Colon (tissue), 2 donors: Measurements from ENCODE around the gene BIRC7.
"Not testable (repeated sequence)": the region's sequence is repeated elsewhere in the genome, so short reads cannot be mapped to it uniquely, and the experiment has no call there.

Source experiments
- FAIRE-seq: peaks from 2 replicates; lab custom pipeline; 2012; peaks lifted over from hg19 to GRCh38; lab: Jason Lieb, UNC
- donor health status: control.
- donor health status: control.

The BIRC7 gene

DNA sequence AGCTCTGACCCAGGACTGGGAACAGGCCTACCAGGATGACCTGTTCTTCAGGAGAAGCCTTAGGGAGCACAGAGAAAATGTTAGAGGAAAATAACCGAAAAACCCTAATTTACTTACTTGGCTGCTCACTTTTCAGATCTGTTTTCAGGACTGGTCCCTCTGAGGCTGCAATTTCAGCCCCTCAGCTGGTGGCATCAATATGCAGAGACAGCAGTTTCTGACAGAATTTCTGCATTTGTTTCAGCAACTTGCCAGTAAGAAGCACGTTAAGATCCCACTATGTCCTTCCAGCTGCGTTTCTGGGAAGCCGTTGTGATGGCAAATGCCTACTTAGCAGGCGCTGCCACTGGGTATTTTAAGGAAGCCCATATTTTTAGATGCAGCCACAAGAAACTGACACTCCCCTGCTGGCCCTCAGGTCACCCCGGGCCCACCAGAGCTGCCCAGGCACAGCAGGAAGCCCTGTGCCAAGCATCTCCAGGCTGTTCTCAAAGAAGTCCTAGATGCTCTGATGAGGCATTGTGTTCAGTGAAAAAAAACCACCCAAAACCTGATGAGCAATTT, 27.3 kb upstream of the BIRC7 start:
- FAIRE-seq = no peak

DNA sequence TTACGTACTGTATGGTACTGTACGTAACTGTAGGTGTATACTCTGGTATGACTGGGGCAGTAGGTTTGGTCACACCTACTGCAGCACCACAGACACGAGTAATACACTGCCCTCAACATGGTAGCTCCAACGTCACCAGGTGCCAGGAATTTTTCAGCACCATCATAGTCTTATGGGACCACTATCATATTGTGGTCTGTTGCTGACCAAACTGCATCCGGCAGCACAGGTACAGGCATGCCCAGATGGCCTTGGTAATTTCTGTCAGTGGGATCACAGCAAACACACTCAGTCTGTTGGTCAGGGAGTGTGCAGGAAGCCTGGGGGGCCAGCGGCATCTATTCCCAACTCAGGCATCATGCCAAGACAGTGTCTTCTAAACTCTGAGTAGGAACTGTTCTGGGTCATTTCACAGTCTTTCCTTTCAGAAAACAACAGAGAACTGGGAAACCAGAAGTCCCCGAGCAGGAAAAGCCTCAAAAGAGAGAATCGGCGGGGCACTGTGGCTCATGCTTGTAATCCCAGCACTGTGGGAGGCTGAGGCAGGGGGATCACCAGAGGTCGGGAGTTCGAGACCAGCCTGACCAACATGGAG, 25.6 kb upstream of the BIRC7 start:
- FAIRE-seq = no peak

DNA sequence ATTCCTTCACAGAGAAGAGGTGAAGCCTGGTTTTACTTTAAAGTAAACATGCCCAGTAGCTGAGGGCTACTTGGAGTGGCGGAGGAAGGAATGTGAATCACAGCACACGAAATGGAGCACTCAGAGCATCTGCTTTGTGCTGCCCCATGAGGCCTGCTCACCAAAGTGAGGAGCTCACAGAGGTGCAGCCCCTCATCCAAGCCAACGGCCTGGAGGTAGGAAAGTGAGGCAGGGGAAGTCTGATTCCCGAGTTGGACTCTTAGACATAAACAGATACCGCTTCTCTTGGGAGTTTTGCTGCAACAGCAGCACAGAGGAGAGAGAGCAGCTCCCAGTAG, 23.3 kb upstream of the BIRC7 start:
- no peak for FAIRE-seq

DNA sequence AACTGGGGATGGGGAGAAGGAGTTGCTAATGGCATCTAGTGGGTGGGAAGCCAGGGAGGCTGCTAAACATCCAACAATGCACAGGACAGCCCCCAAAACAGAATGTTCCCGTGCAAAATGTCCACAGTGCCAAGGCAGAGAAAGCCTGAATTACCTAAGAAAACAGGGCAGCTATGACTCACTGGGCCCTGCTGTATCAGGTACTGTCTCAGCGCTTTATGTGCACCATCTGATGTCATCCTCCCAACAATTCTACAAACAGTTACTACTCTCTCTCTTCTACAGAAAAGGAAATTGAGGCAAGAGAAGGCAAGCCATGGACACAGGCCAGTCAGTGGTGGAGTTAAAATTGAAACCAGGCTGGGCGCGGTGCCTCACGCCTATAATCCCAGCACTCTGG, 22.9 kb upstream of the BIRC7 start:
- no peak for FAIRE-seq

DNA sequence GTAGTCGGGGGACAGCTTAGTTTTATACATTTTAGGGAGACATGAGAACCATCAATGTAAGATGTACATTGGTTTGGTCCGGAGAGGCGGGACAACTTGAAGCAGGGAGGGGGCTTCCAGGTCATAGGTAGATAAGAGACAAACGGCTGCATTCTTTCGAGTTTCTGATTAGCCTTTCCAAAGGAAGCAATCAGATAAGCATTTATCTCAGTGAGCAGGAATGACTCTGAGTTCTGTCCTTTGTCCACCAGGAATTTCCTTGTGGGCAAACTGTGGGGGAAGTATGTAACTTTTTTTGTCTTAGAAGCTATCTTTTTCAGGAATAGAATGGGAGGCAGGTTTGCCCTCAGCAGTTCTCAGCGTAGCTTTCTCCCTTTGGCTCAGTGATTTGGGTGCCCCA, 21.2 kb upstream of the BIRC7 start:
- FAIRE-seq = no peak

DNA sequence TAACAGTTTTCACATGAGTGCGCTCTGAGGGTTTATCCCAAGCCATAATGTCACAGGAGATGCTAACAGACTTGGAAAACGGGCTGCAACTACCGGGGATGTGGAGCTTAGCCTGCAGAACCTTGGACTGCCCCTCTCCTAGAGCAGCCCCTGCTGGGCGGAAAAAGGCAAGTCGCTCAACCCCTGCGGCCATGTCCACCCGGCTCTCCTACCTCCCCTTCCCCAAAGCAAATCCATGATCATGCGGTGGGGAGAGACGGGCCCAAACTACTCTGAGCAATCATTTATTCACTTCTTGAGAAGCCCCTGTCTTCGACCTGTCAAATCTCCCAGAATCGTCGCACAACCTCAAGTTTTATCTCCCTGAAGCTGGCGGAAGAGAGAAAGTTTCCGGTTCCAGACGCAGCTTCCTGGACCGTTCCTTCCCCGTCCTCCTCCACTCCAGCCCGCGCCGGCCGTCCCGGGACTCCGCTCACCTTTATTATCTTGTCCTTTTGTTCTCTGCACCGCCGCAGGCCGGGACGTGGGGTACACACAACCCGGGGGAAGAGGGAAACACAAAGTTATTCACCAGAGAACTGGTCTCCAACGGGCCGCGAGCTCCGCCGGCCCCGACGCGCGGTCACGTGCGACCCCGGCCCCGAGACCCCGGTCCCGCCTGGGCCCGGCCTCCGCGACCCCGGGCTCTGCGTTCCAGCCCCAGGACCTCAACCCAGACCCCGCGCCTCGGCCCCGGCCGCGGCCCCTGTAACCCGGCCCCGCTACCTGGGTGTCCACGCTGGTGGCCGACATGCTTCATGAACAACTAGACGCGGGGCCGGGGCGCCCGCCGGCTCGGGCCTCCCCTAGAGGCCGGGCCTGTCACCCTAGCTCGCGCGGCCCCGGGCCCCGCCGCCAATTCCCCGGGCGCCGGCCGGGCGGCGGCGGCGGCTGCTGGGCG, 20.3 kb upstream of the BIRC7 start:
- no peak for FAIRE-seq

DNA sequence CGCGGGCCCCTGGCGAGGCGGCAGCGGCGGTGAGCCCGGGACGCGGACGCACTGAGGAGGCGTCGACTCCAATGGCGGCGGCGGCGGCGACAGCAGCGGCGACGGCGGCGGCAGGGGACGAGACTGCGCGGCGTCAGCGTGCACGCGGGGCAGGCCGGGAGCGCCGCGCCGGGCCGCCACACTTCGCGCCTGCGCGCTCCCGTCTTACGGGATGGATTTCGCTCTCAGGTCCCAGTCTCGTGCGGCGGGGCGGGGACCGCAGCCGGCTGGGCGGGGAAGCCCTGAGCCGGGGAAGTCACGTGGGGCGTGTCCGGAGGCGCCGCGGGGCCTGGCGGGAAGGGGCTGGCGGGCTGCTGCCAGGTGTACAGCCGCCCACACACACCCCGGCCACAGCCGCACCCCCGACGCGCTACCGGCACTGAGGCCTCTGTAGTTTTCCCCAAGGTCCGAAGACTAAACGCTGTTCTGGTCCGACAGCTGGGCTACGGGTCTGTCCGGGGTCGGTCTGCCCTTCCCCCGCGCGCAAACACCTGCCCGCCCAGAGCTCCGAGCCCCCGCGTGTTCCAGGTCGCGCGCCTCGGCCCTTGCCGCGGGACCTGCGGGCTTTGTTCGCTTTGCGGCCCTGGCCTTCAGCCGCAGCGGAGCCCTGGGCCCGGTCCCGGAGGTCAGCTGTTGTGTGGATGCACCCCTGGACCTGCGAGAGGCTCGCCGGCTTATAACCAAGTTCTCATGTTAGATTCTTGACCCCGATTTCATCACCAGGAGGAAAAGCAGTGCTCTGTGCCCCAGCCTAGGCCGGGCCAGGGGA, 19.5 kb upstream of the BIRC7 start, which contains the start of gene YTHDF1:
TSS of gene YTHDF1 (minus strand) at position 91 of the 808 bp plus-strand sequence. CDS start 239 bp downstream, outside the sequence.
- FAIRE-seq = no peak

DNA sequence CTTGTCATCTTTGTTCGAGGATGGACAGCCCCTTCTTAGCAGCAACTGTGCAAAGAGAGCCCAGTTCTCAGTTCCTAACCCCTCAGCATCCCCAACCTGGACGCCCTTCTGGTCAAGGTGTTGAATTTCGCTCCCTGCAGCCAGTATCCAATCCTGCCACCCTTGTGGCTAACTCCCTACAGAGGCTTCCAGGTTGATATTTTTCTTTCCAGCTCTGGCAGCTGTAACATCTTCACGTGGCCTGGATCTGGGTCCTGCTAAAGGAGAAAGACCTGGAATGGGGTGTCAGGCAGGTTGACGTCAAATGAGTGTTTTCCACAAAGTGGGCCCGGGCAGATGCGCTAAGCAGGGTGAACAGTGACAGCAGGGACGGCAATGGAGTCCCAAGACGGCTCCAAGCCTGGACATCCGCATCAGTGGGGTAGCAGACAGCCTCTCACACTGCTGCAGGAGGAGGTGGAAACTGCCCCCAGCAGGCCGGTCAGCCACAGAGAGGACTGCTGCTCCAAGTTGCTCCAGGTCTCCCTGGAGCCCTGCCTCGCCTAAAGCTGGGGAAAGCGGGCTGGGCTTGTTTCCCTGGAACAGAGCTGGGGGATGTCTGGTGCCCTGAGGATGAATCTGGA, 18.7 kb upstream of the BIRC7 start:
- FAIRE-seq = no peak

DNA sequence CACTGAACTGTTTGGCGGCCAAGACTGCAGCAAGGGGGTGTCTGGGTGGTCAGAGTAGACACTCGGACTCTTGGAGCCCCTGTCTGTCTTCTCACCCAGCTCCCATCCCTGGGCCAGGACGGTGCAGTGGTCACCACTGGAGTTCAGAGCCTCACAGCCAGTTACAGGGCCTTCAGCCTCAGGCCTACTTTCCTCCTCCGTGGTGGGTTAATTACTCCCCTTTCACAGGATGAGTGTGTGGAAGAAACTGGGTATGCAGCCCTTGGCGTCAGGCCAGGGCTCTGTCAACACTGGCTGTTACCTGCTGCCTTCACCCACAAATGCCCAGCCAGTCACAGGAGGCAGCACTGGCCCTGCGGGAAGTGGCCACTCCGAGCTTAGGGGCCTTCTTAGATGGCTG, 18.0 kb upstream of the BIRC7 start:
- FAIRE-seq = no peak

DNA sequence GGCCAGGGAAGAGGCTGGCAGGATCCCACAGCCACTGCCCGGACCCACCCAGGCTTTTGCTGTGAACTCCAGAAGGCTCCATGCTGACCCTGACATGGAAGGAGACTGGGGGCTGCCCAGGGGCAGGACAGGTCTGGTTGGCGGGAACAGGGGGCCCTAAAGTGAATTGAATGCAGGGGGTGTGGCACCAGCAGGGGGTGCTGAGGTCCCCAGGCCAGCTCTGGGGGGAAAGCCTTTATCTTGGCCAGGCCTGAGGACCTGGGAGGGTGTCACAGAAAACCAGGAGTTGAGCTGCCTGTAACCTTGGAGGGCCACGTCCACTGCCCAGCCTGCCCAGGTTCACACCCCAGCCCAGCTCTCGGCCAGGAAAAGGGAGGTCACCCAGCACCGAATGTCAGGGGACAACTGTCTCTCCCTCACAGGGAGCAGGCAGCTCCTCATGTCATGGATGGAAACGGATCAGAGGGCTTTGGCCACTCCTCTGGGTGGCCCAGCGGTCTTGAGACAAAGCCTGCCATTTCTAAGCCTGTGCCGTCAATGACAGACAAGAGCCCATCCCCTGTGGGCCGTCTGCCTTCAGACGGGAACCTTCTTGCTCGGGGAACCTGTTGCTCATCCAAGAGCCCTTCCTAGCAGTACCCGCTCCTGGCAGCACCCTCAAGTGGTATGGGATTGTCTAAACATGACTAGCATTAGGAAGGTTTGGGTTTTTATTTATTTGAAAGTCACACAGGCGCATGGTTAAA, 16.8 kb upstream of the BIRC7 start:
- FAIRE-seq = no peak

DNA sequence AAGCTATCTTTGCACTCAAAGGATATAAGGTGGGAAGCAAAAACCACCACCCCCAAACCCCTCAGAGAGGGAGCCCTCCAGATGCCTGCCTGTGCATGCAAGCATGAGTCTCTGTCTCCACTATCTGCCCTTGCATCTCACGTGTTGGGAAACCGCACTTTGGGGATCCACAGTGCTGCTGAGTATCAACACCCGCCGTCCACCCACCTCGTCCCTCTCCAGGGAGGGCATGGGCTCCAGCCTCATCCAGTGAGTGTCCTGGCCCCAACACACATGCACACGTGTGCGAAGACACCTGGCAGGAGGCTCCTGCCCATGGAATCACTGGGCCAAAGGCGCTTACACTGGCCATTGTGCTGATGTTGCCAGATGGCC, 16.3 kb upstream of the BIRC7 start:
- no peak for FAIRE-seq

DNA sequence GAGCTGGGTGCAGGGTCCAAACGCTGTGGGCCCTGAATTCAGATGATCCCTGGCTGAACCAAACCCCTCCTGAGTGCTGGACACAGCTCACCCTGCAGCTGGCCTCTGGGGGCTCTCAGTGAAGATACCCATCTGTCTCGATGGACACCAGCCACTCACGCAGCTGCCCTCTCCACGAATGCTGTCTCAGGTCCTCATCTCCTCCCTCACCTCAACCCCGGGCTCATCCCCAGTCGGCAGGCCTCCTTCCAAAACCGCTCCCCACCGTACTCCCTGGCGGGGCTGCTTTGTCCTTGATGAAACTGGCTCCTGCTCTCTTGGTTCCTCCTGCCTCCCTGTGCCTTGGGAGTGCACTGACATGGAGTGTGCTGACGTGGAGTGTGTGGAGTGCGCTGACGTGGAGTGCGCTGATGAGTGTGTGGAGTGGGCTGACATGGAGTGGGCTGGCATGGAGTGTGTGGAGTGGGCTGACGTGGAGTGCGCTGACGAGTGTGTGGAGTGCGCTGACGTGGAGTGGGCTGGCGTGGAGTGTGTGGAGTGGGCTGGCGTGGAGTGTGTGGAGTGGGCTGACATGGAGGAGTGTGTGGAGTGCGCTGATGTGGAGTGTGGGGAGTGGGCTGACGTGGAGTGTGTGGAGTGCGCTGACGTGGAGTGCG, 15.7 kb upstream of the BIRC7 start:
- no peak for FAIRE-seq

DNA sequence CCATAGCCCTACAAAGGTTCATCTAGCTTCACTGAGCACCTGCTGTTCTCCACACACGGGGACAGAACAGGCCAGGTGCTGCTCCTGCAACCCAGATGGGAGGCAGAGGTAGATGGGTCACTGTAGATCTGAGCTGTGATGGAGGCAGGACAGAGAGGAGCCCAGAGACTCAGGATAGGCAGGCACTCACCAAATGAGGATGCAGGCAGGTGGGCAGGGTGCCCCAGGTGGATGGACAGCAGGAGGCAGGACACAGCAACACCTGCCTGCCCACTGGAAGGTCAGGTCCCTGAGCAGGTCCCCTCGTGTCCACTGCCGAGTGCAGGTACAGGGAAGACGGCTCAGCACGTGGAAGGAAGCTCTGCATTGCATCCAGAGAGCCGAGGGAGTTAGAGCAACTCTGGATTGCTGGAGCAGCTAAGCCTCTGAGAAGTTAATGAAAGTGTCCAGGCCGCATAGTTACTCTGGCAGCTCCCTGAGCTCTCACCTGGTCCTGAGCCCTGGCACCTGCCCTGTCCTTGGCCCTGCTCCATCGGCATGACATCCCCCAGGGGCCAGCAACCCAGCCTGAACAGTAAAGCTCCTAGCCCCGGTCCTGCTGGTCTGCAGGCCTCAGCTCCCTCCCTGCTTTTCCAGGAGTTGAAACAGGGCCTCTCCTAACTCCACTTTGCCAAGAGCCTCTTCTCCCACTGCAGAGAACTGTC, 14.9 kb upstream of the BIRC7 start:
- FAIRE-seq = no peak

DNA sequence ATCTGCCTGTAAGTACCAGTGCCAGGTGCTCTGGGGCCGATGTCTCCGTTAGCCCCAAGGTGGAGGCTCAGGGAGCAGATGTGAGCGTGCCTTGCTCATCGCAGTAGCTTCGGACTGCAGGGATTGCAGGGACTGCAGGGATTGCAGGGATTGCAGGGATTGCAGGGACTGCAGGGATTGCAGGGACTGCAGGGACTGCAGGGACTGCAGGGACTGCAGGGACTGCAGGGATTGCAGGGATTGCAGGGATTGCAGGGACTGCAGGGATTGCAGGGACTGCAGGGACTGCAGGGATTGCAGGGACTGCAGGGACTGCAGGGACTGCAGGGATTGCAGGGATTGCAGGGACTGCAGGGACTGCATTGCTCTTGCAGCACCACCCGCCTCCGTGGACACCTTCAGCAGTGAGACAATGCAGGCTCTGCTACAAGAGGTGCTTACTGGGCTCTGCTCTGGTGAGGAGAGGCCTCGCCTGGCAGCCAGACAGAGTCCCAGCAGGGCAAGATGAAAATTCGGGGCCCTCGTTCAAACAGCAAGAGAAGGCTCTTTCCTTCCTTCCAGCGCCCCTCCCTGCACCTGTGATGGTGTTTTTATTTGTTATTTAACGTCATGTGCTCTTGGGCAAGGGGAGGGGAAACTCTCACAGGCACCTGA, 14.2 kb upstream of the BIRC7 start:
- FAIRE-seq = not testable (repeated sequence)

DNA sequence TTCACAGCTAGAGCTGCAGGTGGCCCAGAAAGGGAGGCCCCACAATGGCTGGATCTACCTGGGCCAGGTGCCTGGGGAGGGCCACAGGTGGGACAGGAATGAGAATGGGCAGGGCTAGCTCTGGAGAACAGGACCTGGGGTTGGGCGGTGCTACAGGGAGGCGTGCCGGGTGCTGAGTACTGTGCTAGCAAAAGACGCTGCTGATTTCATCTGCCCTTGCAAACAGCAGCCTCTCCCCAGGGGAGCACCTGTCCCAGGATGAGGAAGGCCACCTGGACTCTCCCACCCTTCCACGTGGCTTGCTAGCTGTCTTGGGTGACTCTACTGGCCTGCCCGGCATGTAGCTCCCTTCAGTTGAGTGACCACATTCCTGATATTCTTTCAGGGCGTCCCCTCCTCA, 13.2 kb upstream of the BIRC7 start:
- FAIRE-seq = no peak

DNA sequence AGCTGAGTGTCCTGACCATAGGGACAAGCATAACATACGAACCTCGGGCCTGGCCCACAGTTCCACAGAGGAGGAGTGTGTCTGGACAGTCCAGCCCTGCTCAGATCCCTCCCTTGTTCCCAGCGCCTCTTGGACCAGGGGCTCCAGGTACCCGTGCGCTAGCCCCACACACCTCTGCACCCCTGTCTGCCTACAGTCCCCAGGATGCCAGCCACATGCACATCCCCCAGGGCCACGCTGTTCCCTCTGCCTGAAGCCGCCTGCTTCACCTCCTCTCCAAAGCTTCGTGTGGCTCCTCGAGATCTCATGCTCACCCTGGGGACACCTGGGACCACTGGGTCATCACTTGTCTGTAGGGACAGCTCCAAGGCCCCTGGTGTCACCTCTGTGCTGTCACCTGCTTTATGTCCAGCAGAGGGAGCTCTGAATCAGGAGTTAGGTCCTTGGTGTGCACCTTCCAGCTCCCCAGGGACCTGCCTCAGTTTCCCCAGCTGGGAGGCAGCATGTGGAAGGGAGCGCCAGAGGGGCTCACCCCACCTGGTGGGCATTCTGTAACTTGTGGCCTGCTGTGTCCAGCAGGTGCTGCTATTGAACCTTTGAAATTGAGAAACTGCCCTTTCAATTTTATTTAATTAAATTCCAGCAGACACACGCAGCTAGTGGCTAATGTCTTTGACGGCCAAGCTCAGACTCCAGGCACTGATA, 12.4 kb upstream of the BIRC7 start:
- no peak for FAIRE-seq

DNA sequence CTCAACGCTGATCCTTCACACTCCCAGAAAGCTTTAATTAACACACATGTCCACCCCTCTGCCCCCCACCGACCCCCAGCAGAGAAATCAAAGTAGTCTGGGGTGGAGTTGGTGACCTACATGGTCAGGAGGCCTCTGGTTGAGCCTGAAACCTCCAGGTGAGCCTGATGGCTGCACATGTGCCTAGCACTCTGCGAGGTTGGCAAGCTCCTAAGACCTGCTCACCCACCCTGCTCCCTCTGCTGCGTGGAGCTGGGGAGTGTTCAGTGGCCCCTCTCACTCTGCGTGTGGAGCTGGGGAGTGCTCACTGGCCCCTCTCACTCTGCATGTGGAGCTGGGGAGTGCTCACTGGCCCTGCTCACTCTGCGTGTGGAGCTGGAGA, 11.9 kb upstream of the BIRC7 start:
- FAIRE-seq = no peak

DNA sequence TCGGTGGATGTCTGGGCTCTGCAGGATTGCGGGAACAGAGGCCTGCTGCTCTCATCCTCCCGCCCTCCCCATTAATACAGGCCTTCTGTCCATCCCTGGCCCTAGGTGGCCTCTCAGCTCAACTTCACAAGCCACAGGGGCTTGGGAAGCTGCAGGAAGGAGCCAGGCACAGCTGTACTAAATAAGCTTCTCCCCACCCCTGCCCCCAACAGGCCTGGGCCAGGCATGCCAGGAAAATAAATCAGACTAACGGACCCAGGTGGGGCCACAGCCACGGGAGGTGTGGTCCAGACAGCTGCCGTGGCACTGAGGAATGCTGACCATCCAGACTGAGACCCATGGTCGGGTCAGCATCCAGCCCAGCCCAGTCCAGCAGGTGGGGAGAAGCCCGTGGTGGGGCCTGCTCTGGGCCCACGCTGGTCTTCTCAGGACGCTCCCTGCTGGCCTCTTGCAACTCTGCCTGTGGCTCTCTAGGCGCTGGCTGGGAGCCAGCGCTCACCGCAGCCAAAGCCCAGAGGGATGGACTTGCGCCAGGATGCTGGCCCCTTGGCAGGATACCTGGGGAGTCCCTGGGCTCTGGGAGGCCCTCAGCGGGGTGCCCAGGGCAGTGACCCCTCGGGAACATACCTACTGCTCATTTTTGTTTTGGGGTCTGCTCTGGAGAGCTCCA, 11.2 kb upstream of the BIRC7 start:
- FAIRE-seq = no peak

DNA sequence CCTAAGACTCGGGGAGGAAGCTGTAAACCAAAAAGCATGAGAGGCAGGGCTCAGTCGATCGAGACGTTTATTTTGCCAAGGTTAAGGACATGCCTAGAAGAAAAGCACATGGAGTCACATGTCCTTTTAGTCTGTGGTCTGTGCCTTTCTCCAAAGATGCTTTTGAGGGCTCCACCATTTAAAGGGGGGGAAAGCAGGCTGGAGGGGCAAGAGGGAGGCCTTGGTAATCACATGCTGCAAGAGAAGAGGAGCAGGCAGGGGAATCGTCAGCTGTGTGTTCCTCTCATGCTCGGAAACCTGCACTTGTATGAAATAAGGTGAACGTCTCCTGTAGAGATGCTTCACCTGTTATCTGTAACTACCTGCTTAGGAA, 10.6 kb upstream of the BIRC7 start:
- FAIRE-seq = no peak
